ENCODE measurements around the gene SVIL.
A peak's percentile ranks its signal among the peaks of the same experiment; 100 is the strongest.
"Not testable (repeated sequence)": the region's sequence is repeated elsewhere in the genome, so short reads cannot be mapped to it uniquely, and the experiment has no call there.

Gene SVIL

GRCh38 chr10:29554660-29555059 is 80.1 kb downstream of the SVIL start:
- DNase-seq (ENCODE audit: low spot score): no peak
- Mint-ChIP-seq H3K27me3 (ENCODE audit: low read depth) (no peaks in the 10 kb centered on the region), H3K9me3 (no peaks in the 10 kb centered on the region), H3K36me3 (ENCODE audit: low read depth) (peaks cover 15% of the 10 kb centered on the region), H3K27ac (peak overlapping the region; percentile 68), H3K4me3 (peak overlapping the region; percentile 55), H3K4me1 (ENCODE audit: low read depth) (peaks cover 19% of the 10 kb centered on the region)

- Mint-ChIP-seq H3K4me3 (no peak overlapping the region), H3K27ac (no peak overlapping the region), H3K27me3 (ENCODE audit: low read depth) (no peaks in the 10 kb centered on the region), H3K36me3 (ENCODE audit: low read depth) (peaks cover 15% of the 10 kb centered on the region), H3K9me3 (no peaks in the 10 kb centered on the region), H3K4me1 (ENCODE audit: low read depth) (peaks cover 20% of the 10 kb centered on the region)
- no peak for DNase-seq (ENCODE audit: low spot score)
These were observed 81.1 kb downstream of the SVIL start for GRCh38 chr10:29553544-29554250.

- H3K9me3 Mint-ChIP-seq; H3K4me3 Mint-ChIP-seq; H3K27me3 Mint-ChIP-seq (ENCODE audit: low read depth); DNase-seq (ENCODE audit: low spot score): not testable (repeated sequence)
- peaks cover 26% of the 10 kb centered on the region for H3K4me1 Mint-ChIP-seq (ENCODE audit: low read depth)
- H3K36me3 Mint-ChIP-seq (ENCODE audit: low read depth): peaks cover 18% of the 10 kb centered on the region
- H3K27ac Mint-ChIP-seq: peak overlapping the region; percentile 63
These were observed 81.7 kb downstream of the SVIL start for GRCh38 chr10:29553116-29553515.

- H3K9me3 Mint-ChIP-seq; DNase-seq (ENCODE audit: low spot score); H3K27ac Mint-ChIP-seq; H3K27me3 Mint-ChIP-seq (ENCODE audit: low read depth); H3K4me3 Mint-ChIP-seq: not testable (repeated sequence)
- Mint-ChIP-seq H3K4me1 (ENCODE audit: low read depth) (peaks cover 22% of the 10 kb centered on the region), H3K36me3 (ENCODE audit: low read depth) (peaks cover 16% of the 10 kb centered on the region)
These were observed 85.3 kb downstream of the SVIL start for GRCh38 chr10:29549493-29549892.

GRCh38 chr10:29546773-29547313 is 87.9 kb downstream of the SVIL start:
- DNase-seq (ENCODE audit: low spot score): no peak
- H3K4me3 Mint-ChIP-seq: no peak overlapping the region
- H3K27me3 Mint-ChIP-seq (ENCODE audit: low read depth): no peaks in the 10 kb centered on the region
- no peaks in the 10 kb centered on the region for H3K9me3 Mint-ChIP-seq
- no peak overlapping the region for H3K27ac Mint-ChIP-seq
- H3K4me1 Mint-ChIP-seq (ENCODE audit: low read depth): peaks cover 15% of the 10 kb centered on the region
- peaks cover 16% of the 10 kb centered on the region for H3K36me3 Mint-ChIP-seq (ENCODE audit: low read depth)

GRCh38 chr10:29545122-29545521 is 89.6 kb downstream of the SVIL start:
- Mint-ChIP-seq H3K9me3 (no peaks in the 10 kb centered on the region), H3K36me3 (ENCODE audit: low read depth) (peaks cover 6% of the 10 kb centered on the region), H3K4me1 (ENCODE audit: low read depth) (peaks cover 15% of the 10 kb centered on the region), H3K27ac (no peak overlapping the region), H3K27me3 (ENCODE audit: low read depth) (no peaks in the 10 kb centered on the region), H3K4me3 (no peak overlapping the region)
- no peak for DNase-seq (ENCODE audit: low spot score)

- Mint-ChIP-seq H3K36me3 (ENCODE audit: low read depth) (peaks cover 3% of the 10 kb centered on the region), H3K27me3 (ENCODE audit: low read depth) (no peaks in the 10 kb centered on the region), H3K4me1 (ENCODE audit: low read depth) (peaks cover 18% of the 10 kb centered on the region), H3K4me3 (no peak overlapping the region), H3K9me3 (no peaks in the 10 kb centered on the region), H3K27ac (no peak overlapping the region)
- DNase-seq (ENCODE audit: low spot score): no peak
These were observed 91.1 kb downstream of the SVIL start for GRCh38 chr10:29543715-29544114.

GRCh38 chr10:29542723-29543122 is 92.0 kb downstream of the SVIL start:
- H3K4me1 Mint-ChIP-seq (ENCODE audit: low read depth): peaks cover 8% of the 10 kb centered on the region
- H3K36me3 Mint-ChIP-seq (ENCODE audit: low read depth): no peaks in the 10 kb centered on the region

GRCh38 chr10:29541422-29542210 is 93.2 kb downstream of the SVIL start:
- H3K4me1 Mint-ChIP-seq (ENCODE audit: low read depth): peaks cover 4% of the 10 kb centered on the region
- H3K27me3 Mint-ChIP-seq (ENCODE audit: low read depth): no peaks in the 10 kb centered on the region
- H3K36me3 Mint-ChIP-seq (ENCODE audit: low read depth): no peaks in the 10 kb centered on the region
- H3K9me3 Mint-ChIP-seq: no peaks in the 10 kb centered on the region
- H3K4me3 Mint-ChIP-seq: no peak overlapping the region
- DNase-seq (ENCODE audit: low spot score): no peak
- no peak overlapping the region for H3K27ac Mint-ChIP-seq

More at GRCh38 chr10:29542723-29543122, 92.0 kb downstream of the SVIL start:
- no peak for DNase-seq (ENCODE audit: low spot score)
- no peak overlapping the region for H3K4me3 Mint-ChIP-seq
- H3K27me3 Mint-ChIP-seq (ENCODE audit: low read depth): no peaks in the 10 kb centered on the region
- H3K9me3 Mint-ChIP-seq: no peaks in the 10 kb centered on the region
- no peak overlapping the region for H3K27ac Mint-ChIP-seq

GRCh38 chr10:29540016-29540415 is 94.8 kb downstream of the SVIL start:
- H3K4me1 Mint-ChIP-seq (ENCODE audit: low read depth): peaks cover 7% of the 10 kb centered on the region
- no peaks in the 10 kb centered on the region for H3K27me3 Mint-ChIP-seq (ENCODE audit: low read depth)
- no peaks in the 10 kb centered on the region for H3K36me3 Mint-ChIP-seq (ENCODE audit: low read depth)
- no peak overlapping the region for H3K4me3 Mint-ChIP-seq
- no peaks in the 10 kb centered on the region for H3K9me3 Mint-ChIP-seq
- H3K27ac Mint-ChIP-seq: no peak overlapping the region
- no peak for DNase-seq (ENCODE audit: low spot score)

- no peaks in the 10 kb centered on the region for H3K36me3 Mint-ChIP-seq (ENCODE audit: low read depth)
- H3K27me3 Mint-ChIP-seq (ENCODE audit: low read depth): no peaks in the 10 kb centered on the region
- peaks cover 7% of the 10 kb centered on the region for H3K4me1 Mint-ChIP-seq (ENCODE audit: low read depth)
- no peaks in the 10 kb centered on the region for H3K9me3 Mint-ChIP-seq
- H3K4me3 Mint-ChIP-seq: no peak overlapping the region
- H3K27ac Mint-ChIP-seq: no peak overlapping the region
- DNase-seq (ENCODE audit: low spot score): no peak
These were observed 95.4 kb downstream of the SVIL start for GRCh38 chr10:29539412-29539811.

GRCh38 chr10:29537799-29538198 is 97.0 kb downstream of the SVIL start:
- DNase-seq (ENCODE audit: low spot score): no peak
- no peaks in the 10 kb centered on the region for H3K9me3 Mint-ChIP-seq
- H3K36me3 Mint-ChIP-seq (ENCODE audit: low read depth): no peaks in the 10 kb centered on the region
- no peak overlapping the region for H3K27ac Mint-ChIP-seq
- H3K27me3 Mint-ChIP-seq (ENCODE audit: low read depth): no peaks in the 10 kb centered on the region
- peaks cover 7% of the 10 kb centered on the region for H3K4me1 Mint-ChIP-seq (ENCODE audit: low read depth)
- no peak overlapping the region for H3K4me3 Mint-ChIP-seq

- not testable (repeated sequence) for H3K4me1 Mint-ChIP-seq (ENCODE audit: low read depth); H3K27ac Mint-ChIP-seq; H3K36me3 Mint-ChIP-seq (ENCODE audit: low read depth); H3K27me3 Mint-ChIP-seq (ENCODE audit: low read depth); DNase-seq (ENCODE audit: low spot score); H3K9me3 Mint-ChIP-seq; H3K4me3 Mint-ChIP-seq
These were observed 98.1 kb downstream of the SVIL start for GRCh38 chr10:29536691-29537090.

GRCh38 chr10:29535778-29536453 is 98.9 kb downstream of the SVIL start:
- Mint-ChIP-seq H3K27ac (no peak overlapping the region), H3K9me3 (no peaks in the 10 kb centered on the region), H3K36me3 (ENCODE audit: low read depth) (no peaks in the 10 kb centered on the region), H3K4me3 (no peak overlapping the region), H3K4me1 (ENCODE audit: low read depth) (peaks cover 7% of the 10 kb centered on the region), H3K27me3 (ENCODE audit: low read depth) (no peaks in the 10 kb centered on the region)
- DNase-seq (ENCODE audit: low spot score): no peak
